Measurements from ENCODE around the gene NUDT16L1.

Gene NUDT16L1

GRCh38 chr16:4677390-4677789 is 16.0 kb upstream of the NUDT16L1 start:
- Histone ChIP-seq H3K36me3 (ENCODE audit: control insufficient read depth in 1 of 2, insufficient read depth in 2 of 2, low read length in 2 of 2) (peaks cover 12 to 25% of the 10 kb centered on the region in 2 donors), H3K4me1 (ENCODE audit: control insufficient read depth in 1 of 2, insufficient read depth in 2 of 2, low read length in 2 of 2) (peaks cover 21 to 33% of the 10 kb centered on the region in 2 donors), H3K9me3 (ENCODE audit: control insufficient read depth in 1 of 2, low read length in 2 of 2) (no peaks in the 10 kb centered on the region), H3K4me3 (ENCODE audit: low read depth in 1 of 2, low read length in 2 of 2) (no peak overlapping the region), H3K27ac (ENCODE audit: low read depth, low read length) (no peak overlapping the region), H3K27me3 (ENCODE audit: control insufficient read depth in 1 of 2, insufficient read depth in 2 of 2, low read length in 2 of 2) (no peaks in the 10 kb centered on the region), H3K9ac (ENCODE audit: low read depth in 1 of 2, low read length in 2 of 2) (no peak overlapping the region)

DNA sequence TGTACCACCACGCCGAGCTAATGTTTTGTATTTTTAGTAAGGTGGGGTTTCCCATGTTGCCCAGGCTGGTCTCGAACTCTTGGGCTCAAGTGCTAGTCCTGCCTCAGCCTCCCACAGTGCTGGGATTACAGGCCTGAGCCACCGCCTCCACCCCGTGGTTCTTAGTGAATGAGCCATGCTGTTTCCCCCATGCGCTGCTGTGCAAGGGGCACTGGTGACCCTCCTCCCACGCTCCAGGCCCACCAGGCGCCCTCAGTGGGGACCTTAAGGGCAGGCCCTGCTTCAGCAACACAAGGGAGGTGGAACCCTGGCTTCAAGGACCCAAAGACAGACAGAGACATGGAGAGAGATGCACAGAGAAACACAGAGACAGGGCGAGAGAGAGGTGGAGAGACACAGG is 15.4 kb upstream of the NUDT16L1 start:
- no peaks in the 10 kb centered on the region for H3K9me3 ChIP-seq (ENCODE audit: control insufficient read depth in 1 of 2, low read length in 2 of 2)
- H3K4me3 ChIP-seq (ENCODE audit: low read depth in 1 of 2, low read length in 2 of 2): no peak overlapping the region
- H3K27ac ChIP-seq (ENCODE audit: low read depth, low read length): no peak overlapping the region
- peaks cover 21 to 33% of the 10 kb centered on the region in 2 donors for H3K4me1 ChIP-seq (ENCODE audit: control insufficient read depth in 1 of 2, insufficient read depth in 2 of 2, low read length in 2 of 2)
- H3K36me3 ChIP-seq (ENCODE audit: control insufficient read depth in 1 of 2, insufficient read depth in 2 of 2, low read length in 2 of 2): peaks cover 12 to 29% of the 10 kb centered on the region in 2 donors
- no peak overlapping the region for H3K9ac ChIP-seq (ENCODE audit: low read depth in 1 of 2, low read length in 2 of 2)
- H3K27me3 ChIP-seq (ENCODE audit: control insufficient read depth in 1 of 2, insufficient read depth in 2 of 2, low read length in 2 of 2): no peaks in the 10 kb centered on the region

- Histone ChIP-seq H3K9ac (ENCODE audit: low read depth in 1 of 2, low read length in 2 of 2) (peak overlapping the region in 1 of 2 donors; percentile 48), H3K27me3 (ENCODE audit: control insufficient read depth in 1 of 2, insufficient read depth in 2 of 2, low read length in 2 of 2) (no peaks in the 10 kb centered on the region), H3K36me3 (ENCODE audit: control insufficient read depth in 1 of 2, insufficient read depth in 2 of 2, low read length in 2 of 2) (peaks cover 14 to 26% of the 10 kb centered on the region in 2 donors), H3K9me3 (ENCODE audit: control insufficient read depth in 1 of 2, low read length in 2 of 2) (no peaks in the 10 kb centered on the region), H3K4me1 (ENCODE audit: control insufficient read depth in 1 of 2, insufficient read depth in 2 of 2, low read length in 2 of 2) (peaks cover 21 to 33% of the 10 kb centered on the region in 2 donors), H3K4me3 (ENCODE audit: low read depth in 1 of 2, low read length in 2 of 2) (peak overlapping the region in 1 of 2 donors; percentile 35), H3K27ac (ENCODE audit: low read depth, low read length) (peak overlapping the region; percentile 87)
These were observed 14.8 kb upstream of the NUDT16L1 start for GRCh38 chr16:4678596-4678995.

DNA sequence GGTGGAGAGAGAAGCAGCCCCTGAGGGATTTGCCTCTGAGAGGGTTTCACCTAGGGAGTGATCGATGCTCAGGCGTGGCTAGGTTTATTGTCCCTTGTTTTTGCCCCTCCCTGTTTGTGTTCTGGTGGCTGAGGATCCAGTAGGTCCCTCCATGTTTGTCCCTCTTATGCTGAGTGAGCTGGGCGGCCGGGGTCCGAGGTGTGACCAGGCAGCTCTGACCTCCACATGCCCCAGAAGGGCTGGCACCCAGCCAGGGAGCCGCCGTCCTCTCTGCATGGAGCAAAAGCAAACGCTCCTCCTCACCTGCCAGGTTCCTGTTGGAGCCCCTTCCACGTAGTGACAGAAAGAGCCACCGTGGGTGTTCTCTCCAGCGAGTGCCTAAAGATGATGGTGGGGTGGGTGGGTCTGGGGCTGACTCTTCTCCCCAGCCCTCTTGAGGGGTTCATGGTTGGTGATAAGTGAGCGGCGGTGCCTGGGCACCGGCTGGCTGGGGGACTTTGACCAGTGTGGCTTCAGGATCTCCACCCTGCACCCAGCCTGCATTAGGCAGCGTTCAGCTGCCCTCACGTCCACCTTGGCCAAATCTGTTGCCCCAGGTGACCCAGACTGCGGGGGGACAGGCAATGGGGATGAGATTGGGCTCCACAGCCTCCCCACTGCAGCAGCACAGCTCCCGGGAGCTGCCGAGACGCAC is 14.1 kb upstream of the NUDT16L1 start:
- Histone ChIP-seq H3K4me1 (ENCODE audit: control insufficient read depth in 1 of 2, insufficient read depth in 2 of 2, low read length in 2 of 2) (peaks cover 21 to 33% of the 10 kb centered on the region in 2 donors), H3K36me3 (ENCODE audit: control insufficient read depth in 1 of 2, insufficient read depth in 2 of 2, low read length in 2 of 2) (peaks cover 19 to 29% of the 10 kb centered on the region in 2 donors), H3K9me3 (ENCODE audit: control insufficient read depth in 1 of 2, low read length in 2 of 2) (no peaks in the 10 kb centered on the region), H3K9ac (ENCODE audit: low read depth in 1 of 2, low read length in 2 of 2) (peak overlapping the region; percentile 71 to 77), H3K27me3 (ENCODE audit: control insufficient read depth in 1 of 2, insufficient read depth in 2 of 2, low read length in 2 of 2) (no peaks in the 10 kb centered on the region), H3K27ac (ENCODE audit: low read depth, low read length) (peak overlapping the region; percentile 87), H3K4me3 (ENCODE audit: low read depth in 1 of 2, low read length in 2 of 2) (peak overlapping the region; percentile 46 to 60)

DNA sequence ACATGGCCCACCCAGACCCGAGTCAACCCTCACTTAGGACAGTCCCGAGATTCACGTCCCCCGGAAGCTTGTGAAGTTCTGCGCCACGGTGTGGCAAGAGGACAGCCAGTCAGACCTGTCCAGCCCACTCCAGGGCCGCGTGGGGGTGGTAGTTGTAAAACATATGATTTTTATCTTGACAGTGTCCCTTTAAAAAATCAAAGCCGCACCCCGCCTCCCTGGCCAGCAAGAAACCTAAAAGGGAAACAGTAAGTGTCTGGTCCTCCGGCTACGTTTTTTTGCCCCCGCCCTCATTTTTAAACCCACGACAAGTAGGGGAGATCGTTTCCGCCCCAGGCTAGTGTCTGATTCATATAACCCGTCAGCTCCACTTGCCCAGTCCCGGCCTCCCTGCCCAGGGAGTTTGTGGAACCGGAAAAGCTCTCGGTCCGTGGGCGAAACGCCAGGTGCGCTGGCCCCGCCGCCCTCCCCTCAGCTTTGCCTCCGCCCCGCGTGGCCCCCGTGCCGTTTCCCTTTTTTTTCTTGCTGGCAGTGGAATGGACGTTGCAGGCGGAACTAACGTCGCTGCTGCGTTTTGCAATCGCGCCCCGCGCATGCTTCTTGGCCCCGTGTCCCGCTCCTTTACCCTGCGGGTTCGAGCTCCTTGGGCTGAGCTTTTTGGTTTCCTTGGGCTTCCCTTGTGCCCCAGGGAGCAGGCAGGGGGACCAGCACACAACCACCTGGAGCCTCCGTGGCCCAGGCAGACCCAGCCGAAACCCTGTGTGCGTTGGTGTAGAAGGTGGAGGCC is 13.3 kb upstream of the NUDT16L1 start:
- H3K4me1 ChIP-seq (ENCODE audit: control insufficient read depth in 1 of 2, insufficient read depth in 2 of 2, low read length in 2 of 2): peaks cover 21 to 33% of the 10 kb centered on the region in 2 donors
- H3K9ac ChIP-seq (ENCODE audit: low read depth in 1 of 2, low read length in 2 of 2): peak overlapping the region; percentile 71 to 77
- H3K27ac ChIP-seq (ENCODE audit: low read depth, low read length): peak overlapping the region; percentile 87
- no peaks in the 10 kb centered on the region for H3K27me3 ChIP-seq (ENCODE audit: control insufficient read depth in 1 of 2, insufficient read depth in 2 of 2, low read length in 2 of 2)
- no peaks in the 10 kb centered on the region for H3K9me3 ChIP-seq (ENCODE audit: control insufficient read depth in 1 of 2, low read length in 2 of 2)
- peaks cover 27 to 37% of the 10 kb centered on the region in 2 donors for H3K36me3 ChIP-seq (ENCODE audit: control insufficient read depth in 1 of 2, insufficient read depth in 2 of 2, low read length in 2 of 2)
- peak overlapping the region; percentile 46 to 60 for H3K4me3 ChIP-seq (ENCODE audit: low read depth in 1 of 2, low read length in 2 of 2)

- H3K36me3 ChIP-seq (ENCODE audit: control insufficient read depth in 1 of 2, insufficient read depth in 2 of 2, low read length in 2 of 2): peaks cover 34 to 45% of the 10 kb centered on the region in 2 donors
- H3K27me3 ChIP-seq (ENCODE audit: control insufficient read depth in 1 of 2, insufficient read depth in 2 of 2, low read length in 2 of 2): no peaks in the 10 kb centered on the region
- peak overlapping the region; percentile 71 to 77 for H3K9ac ChIP-seq (ENCODE audit: low read depth in 1 of 2, low read length in 2 of 2)
- H3K4me3 ChIP-seq (ENCODE audit: low read depth in 1 of 2, low read length in 2 of 2): peak overlapping the region; percentile 46 to 60
- H3K27ac ChIP-seq (ENCODE audit: low read depth, low read length): peak overlapping the region; percentile 87
- H3K9me3 ChIP-seq (ENCODE audit: control insufficient read depth in 1 of 2, low read length in 2 of 2): no peaks in the 10 kb centered on the region
- H3K4me1 ChIP-seq (ENCODE audit: control insufficient read depth in 1 of 2, insufficient read depth in 2 of 2, low read length in 2 of 2): peaks cover 21 to 31% of the 10 kb centered on the region in 2 donors
These were observed 12.5 kb upstream of the NUDT16L1 start for GRCh38 chr16:4680673-4681470.

DNA sequence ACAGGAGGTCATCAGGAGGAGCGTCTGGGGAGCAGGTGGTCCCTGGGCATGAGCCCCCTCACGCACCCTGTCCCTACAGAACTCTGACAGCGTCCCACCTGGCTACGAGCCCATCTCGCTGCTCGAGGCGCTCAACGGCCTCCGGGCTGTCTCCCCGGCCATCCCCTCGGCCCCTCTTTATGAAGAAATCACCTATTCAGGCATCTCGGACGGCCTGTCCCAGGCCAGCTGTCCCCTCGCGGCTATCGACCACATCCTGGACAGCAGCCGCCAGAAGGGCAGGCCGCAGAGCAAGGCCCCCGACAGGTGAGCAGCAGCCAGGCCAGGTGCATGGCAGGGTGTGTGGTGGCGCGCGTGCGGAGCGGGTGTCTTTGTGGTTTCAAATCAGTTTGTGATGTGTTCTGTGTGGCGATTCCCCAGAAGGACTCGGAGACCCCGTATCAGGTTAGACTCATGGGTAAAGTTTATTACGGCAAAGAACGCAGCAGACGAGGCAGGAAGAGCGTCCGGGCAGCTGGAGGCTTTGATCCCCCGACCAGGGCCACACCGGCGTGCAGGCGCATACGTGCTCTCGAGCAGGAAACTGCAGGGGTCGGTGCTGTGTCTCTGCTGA is 11.8 kb upstream of the NUDT16L1 start:
- H3K4me1 ChIP-seq (ENCODE audit: control insufficient read depth in 1 of 2, insufficient read depth in 2 of 2, low read length in 2 of 2): peaks cover 21 to 29% of the 10 kb centered on the region in 2 donors
- H3K36me3 ChIP-seq (ENCODE audit: control insufficient read depth in 1 of 2, insufficient read depth in 2 of 2, low read length in 2 of 2): peaks cover 37 to 52% of the 10 kb centered on the region in 2 donors
- no peaks in the 10 kb centered on the region for H3K27me3 ChIP-seq (ENCODE audit: control insufficient read depth in 1 of 2, insufficient read depth in 2 of 2, low read length in 2 of 2)
- H3K4me3 ChIP-seq (ENCODE audit: low read depth in 1 of 2, low read length in 2 of 2): no peak overlapping the region
- H3K27ac ChIP-seq (ENCODE audit: low read depth, low read length): no peak overlapping the region
- H3K9me3 ChIP-seq (ENCODE audit: control insufficient read depth in 1 of 2, low read length in 2 of 2): no peaks in the 10 kb centered on the region
- H3K9ac ChIP-seq (ENCODE audit: low read depth in 1 of 2, low read length in 2 of 2): peak overlapping the region in 1 of 2 donors; percentile 71

DNA sequence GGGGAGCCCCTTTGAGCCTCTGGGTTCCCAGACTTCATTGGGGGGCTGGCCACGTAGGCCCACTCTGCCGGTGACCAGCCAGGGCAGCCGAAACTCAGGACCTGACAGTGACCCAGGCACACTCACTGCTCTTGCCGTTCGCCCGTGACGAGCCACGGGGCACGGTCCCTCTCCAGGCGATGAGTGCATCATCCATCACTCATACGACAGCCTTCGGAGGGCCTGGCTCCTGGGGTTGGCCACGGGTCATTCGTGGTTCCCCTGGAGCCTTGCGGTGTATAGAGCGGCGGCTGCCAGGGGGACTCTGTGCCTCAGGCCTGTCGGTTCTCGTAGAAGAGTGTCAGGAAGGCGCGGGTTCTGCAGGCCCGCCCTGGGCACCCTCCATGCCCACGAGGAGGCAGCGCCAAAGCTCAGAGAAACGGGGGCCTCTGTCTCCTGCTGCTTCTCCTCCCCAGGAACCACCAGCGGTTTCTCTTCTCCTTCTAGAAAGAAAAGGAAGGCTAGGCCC is 11.2 kb upstream of the NUDT16L1 start:
- Histone ChIP-seq H3K4me3 (ENCODE audit: low read depth in 1 of 2, low read length in 2 of 2) (no peak overlapping the region), H3K9ac (ENCODE audit: low read depth in 1 of 2, low read length in 2 of 2) (no peak overlapping the region), H3K9me3 (ENCODE audit: control insufficient read depth in 1 of 2, low read length in 2 of 2) (no peaks in the 10 kb centered on the region), H3K27me3 (ENCODE audit: control insufficient read depth in 1 of 2, insufficient read depth in 2 of 2, low read length in 2 of 2) (no peaks in the 10 kb centered on the region), H3K27ac (ENCODE audit: low read depth, low read length) (no peak overlapping the region), H3K36me3 (ENCODE audit: control insufficient read depth in 1 of 2, insufficient read depth in 2 of 2, low read length in 2 of 2) (peaks cover 37 to 58% of the 10 kb centered on the region in 2 donors), H3K4me1 (ENCODE audit: control insufficient read depth in 1 of 2, insufficient read depth in 2 of 2, low read length in 2 of 2) (peaks cover 21 to 26% of the 10 kb centered on the region in 2 donors)

- Histone ChIP-seq H3K27ac (ENCODE audit: low read depth, low read length) (no peak overlapping the region), H3K27me3 (ENCODE audit: control insufficient read depth in 1 of 2, insufficient read depth in 2 of 2, low read length in 2 of 2) (no peaks in the 10 kb centered on the region), H3K4me3 (ENCODE audit: low read depth in 1 of 2, low read length in 2 of 2) (no peak overlapping the region), H3K36me3 (ENCODE audit: control insufficient read depth in 1 of 2, insufficient read depth in 2 of 2, low read length in 2 of 2) (peaks cover 37 to 62% of the 10 kb centered on the region in 2 donors), H3K9ac (ENCODE audit: low read depth in 1 of 2, low read length in 2 of 2) (no peak overlapping the region), H3K9me3 (ENCODE audit: control insufficient read depth in 1 of 2, low read length in 2 of 2) (no peaks in the 10 kb centered on the region), H3K4me1 (ENCODE audit: control insufficient read depth in 1 of 2, insufficient read depth in 2 of 2, low read length in 2 of 2) (peaks cover 21 to 26% of the 10 kb centered on the region in 2 donors)
These were observed 10.6 kb upstream of the NUDT16L1 start for GRCh38 chr16:4682616-4683254.
